Mesenchymal stem cell (in vitro differentiated cells and primary cell): ENCODE measurements around the gene HYI.

Source experiments
- DNase-seq: peaks from one replicate; pipeline ENCODE4 v3.0.0-alpha.2; 2013
- H2AFZ ChIP-seq: one replicate; pipeline ENCODE4 v1.6.1; 2013; ENCODE audit warnings: low read depth, mild to moderate bottlenecking, control low read depth, inconsistent platforms, low read length, moderate library complexity
- H2AK5ac ChIP-seq: 2 replicates; pipeline ENCODE4 v1.6.1; 2013; ENCODE audit warnings: low read length, moderate library complexity, mild to moderate bottlenecking, inconsistent platforms; ENCODE audit not compliant: severe bottlenecking
- H2BK120ac ChIP-seq: one replicate; pipeline ENCODE4 v1.6.1; 2013; ENCODE audit warnings: low read depth, mild to moderate bottlenecking, inconsistent platforms, low read length, moderate library complexity
- H2BK12ac ChIP-seq, 2 experiments: one replicate each; pipeline ENCODE4 v1.6.1; 2013; ENCODE audit warnings: inconsistent platforms in 2 of 2, low read length in 2 of 2, mild to moderate bottlenecking in 2 of 2, moderate library complexity in 2 of 2, control low read depth in 1 of 2
- H2BK15ac ChIP-seq: one replicate; pipeline ENCODE4 v1.6.1; 2013; ENCODE audit warnings: mild to moderate bottlenecking, low read depth, inconsistent platforms; ENCODE audit not compliant: poor library complexity, severe bottlenecking
- H2BK5ac ChIP-seq: 2 replicates; pipeline ENCODE4 v1.6.1; 2013; ENCODE audit warnings: low read depth, mild to moderate bottlenecking, low read length, control low read depth, inconsistent platforms; ENCODE audit not compliant: poor library complexity, severe bottlenecking
- H3K14ac ChIP-seq, 2 experiments: one replicate each; pipeline ENCODE4 v1.6.1; 2013; ENCODE audit warnings: inconsistent platforms in 2 of 2, low read length in 2 of 2, control low read depth in 1 of 2, mild to moderate bottlenecking in 1 of 2, moderate library complexity in 1 of 2
- H3K18ac ChIP-seq, 2 experiments: one replicate each; pipeline ENCODE4 v1.6.1; 2013; ENCODE audit warnings: inconsistent platforms in 2 of 2, low read length in 2 of 2, control low read depth in 1 of 2, low read depth in 1 of 2, mild to moderate bottlenecking in 1 of 2
- H3K23ac ChIP-seq, 2 experiments: one replicate each; pipeline ENCODE4 v1.6.1; 2013; ENCODE audit warnings: inconsistent platforms in 2 of 2, low read length in 2 of 2, mild to moderate bottlenecking in 2 of 2, moderate library complexity in 2 of 2, control low read depth in 1 of 2
- H3K27ac ChIP-seq: 2 replicates; pipeline ENCODE4 v1.5.1; 2013; ENCODE audit warnings: mild to moderate bottlenecking, moderate library complexity, low read length, control low read depth, inconsistent platforms; ENCODE audit not compliant: poor library complexity, severe bottlenecking
- H3K27me3 ChIP-seq, 2 experiments: 2 replicates each; pipeline versions ENCODE4 v1.6.1 to v1.7.0; 2013; ENCODE audit warnings: low read length in 2 of 2, mild to moderate bottlenecking in 2 of 2, moderate library complexity in 2 of 2, control low read depth in 1 of 2, inconsistent platforms in 1 of 2; ENCODE audit not compliant: control insufficient read depth in 1 of 2, insufficient read depth in 1 of 2
- H3K36me3 ChIP-seq, 2 experiments: 2 replicates each; pipeline versions ENCODE4 v1.6.1 to v1.7.0; 2013; ENCODE audit warnings: low read length in 2 of 2, control low read depth in 1 of 2, inconsistent platforms in 1 of 2, low read depth in 1 of 2, mild to moderate bottlenecking in 1 of 2; ENCODE audit not compliant: insufficient read depth in 2 of 2, control insufficient read depth in 1 of 2
- H3K4ac ChIP-seq, 2 experiments: one replicate each; pipeline ENCODE4 v1.6.1; 2013; ENCODE audit warnings: inconsistent platforms in 2 of 2, low read length in 2 of 2, mild to moderate bottlenecking in 2 of 2, moderate library complexity in 2 of 2, control low read depth in 1 of 2, low read depth in 1 of 2
- H3K4me1 ChIP-seq: 2 replicates; pipeline ENCODE4 v1.6.1; 2013; ENCODE audit warnings: low read depth, low read length, control low read depth; ENCODE audit not compliant: control insufficient read depth, insufficient read depth
- H3K4me2 ChIP-seq: 2 replicates; pipeline ENCODE4 v1.6.1; 2013; ENCODE audit warnings: low read length, mild to moderate bottlenecking, inconsistent platforms; ENCODE audit not compliant: poor library complexity, severe bottlenecking
- H3K4me3 ChIP-seq, 2 experiments: 2 replicates each; pipeline versions ENCODE4 v1.5.1 to v1.7.0; 2013; ENCODE audit warnings: low read length in 2 of 2, mild to moderate bottlenecking in 2 of 2, control low read depth in 1 of 2, low read depth in 1 of 2; ENCODE audit not compliant: insufficient read depth in 1 of 2
- H3K79me1 ChIP-seq: replicated peaks from 2 replicates; pipeline ENCODE4 v1.6.1; 2013; ENCODE audit warnings: mild to moderate bottlenecking, control low read depth, low read length, inconsistent platforms; ENCODE audit not compliant: poor library complexity, severe bottlenecking
- H3K9ac ChIP-seq: 2 replicates; pipeline ENCODE4 v1.7.0; 2013; ENCODE audit warnings: mild to moderate bottlenecking, low read length, moderate library complexity
- H3K9me3 ChIP-seq: 2 replicates; pipeline ENCODE4 v1.7.0; 2013; ENCODE audit warnings: mild to moderate bottlenecking, low read length; ENCODE audit not compliant: control insufficient read depth
- H4K8ac ChIP-seq: one replicate; pipeline ENCODE4 v1.6.1; 2013; ENCODE audit warnings: inconsistent platforms, mild to moderate bottlenecking, low read length, moderate library complexity
- H4K91ac ChIP-seq: one replicate; pipeline ENCODE4 v1.6.1; 2013; ENCODE audit warnings: mild to moderate bottlenecking, low read length, inconsistent platforms
- WGBS: methylation state at CpG from one replicate; pipeline ENCODE4 v1.1.7; 2013; ENCODE audit warnings: mixed read lengths; 5-methylcytosine and 5-hydroxymethylcytosine counted together

HYI gene

GRCh38 chr1:43451701-43452532 is 1.8 kb downstream of the HYI start:
- no peak overlapping the region for H2BK12ac ChIP-seq
- no peak for DNase-seq
- H3K9me3 ChIP-seq = no peaks in the 10 kb centered on the region
- no peak overlapping the region for H3K14ac ChIP-seq
- H3K4me3 ChIP-seq = no peak overlapping the region
- H2BK120ac ChIP-seq = no peak overlapping the region
- no peak overlapping the region for H3K27ac ChIP-seq
- H3K9ac ChIP-seq = no peak overlapping the region
- 96% methylated on average over 17 of the region's 22 CpGs for WGBS
- H2AK5ac ChIP-seq = no peak overlapping the region
- H2BK15ac ChIP-seq = no peak overlapping the region
- H3K23ac ChIP-seq = no peak overlapping the region
- H3K4me1 ChIP-seq = peaks cover 16% of the 10 kb centered on the region
- no peak overlapping the region for H4K91ac ChIP-seq
- no peaks in the 10 kb centered on the region for H3K27me3 ChIP-seq
- no peak overlapping the region for H4K8ac ChIP-seq
- H3K4me2 ChIP-seq = no peak overlapping the region
- H3K4ac ChIP-seq = no peak overlapping the region
- peaks cover 54 to 56% of the 10 kb centered on the region in 2 experiments for H3K36me3 ChIP-seq
- no peak overlapping the region for H3K18ac ChIP-seq
- peaks cover 13% of the 10 kb centered on the region for H3K79me1 ChIP-seq
- no peak overlapping the region for H2BK5ac ChIP-seq
- no peak overlapping the region for H2AFZ ChIP-seq

- Histone ChIP-seq H3K4me2 (no peak overlapping the region), H3K4me3 (no peak overlapping the region), H2BK5ac (no peak overlapping the region), H3K4ac (no peak overlapping the region), H3K79me1 (peaks cover 13% of the 10 kb centered on the region), H3K23ac (no peak overlapping the region), H3K4me1 (peaks cover 16% of the 10 kb centered on the region), H3K36me3 (peaks cover 62 to 63% of the 10 kb centered on the region in 2 experiments), H3K27ac (no peak overlapping the region), H2BK15ac (no peak overlapping the region), H4K91ac (no peak overlapping the region), H3K27me3 (no peaks in the 10 kb centered on the region), H2BK12ac (no peak overlapping the region), H3K9ac (no peak overlapping the region), H2AFZ (no peak overlapping the region), H2BK120ac (no peak overlapping the region), H4K8ac (no peak overlapping the region), H3K14ac (no peak overlapping the region), H2AK5ac (no peak overlapping the region), H3K18ac (no peak overlapping the region), H3K9me3 (no peaks in the 10 kb centered on the region)
- 93% methylated on average over 12 of the region's 12 CpGs for WGBS
- no peak for DNase-seq
These were observed 2.6 kb downstream of the HYI start for GRCh38 chr1:43451157-43451591.

- no peak overlapping the region for H3K4me2 ChIP-seq
- no peak overlapping the region for H2BK120ac ChIP-seq
- no peak overlapping the region for H3K4ac ChIP-seq
- H3K18ac ChIP-seq = no peak overlapping the region
- H3K79me1 ChIP-seq = peaks cover 13% of the 10 kb centered on the region
- H3K9me3 ChIP-seq = no peaks in the 10 kb centered on the region
- no peak overlapping the region for H3K9ac ChIP-seq
- no peaks in the 10 kb centered on the region for H3K27me3 ChIP-seq
- H2BK12ac ChIP-seq = no peak overlapping the region
- DNase-seq = no peak
- no peak overlapping the region for H3K23ac ChIP-seq
- H4K91ac ChIP-seq = no peak overlapping the region
- H2AFZ ChIP-seq = no peak overlapping the region
- no peak overlapping the region for H4K8ac ChIP-seq
- H2BK15ac ChIP-seq = no peak overlapping the region
- 96% methylated on average over 10 of the region's 10 CpGs for WGBS
- H3K4me1 ChIP-seq = peaks cover 16% of the 10 kb centered on the region
- H3K36me3 ChIP-seq = peaks cover 69 to 71% of the 10 kb centered on the region in 2 experiments
- H3K27ac ChIP-seq = no peak overlapping the region
- H3K4me3 ChIP-seq = no peak overlapping the region
- no peak overlapping the region for H2BK5ac ChIP-seq
- H2AK5ac ChIP-seq = no peak overlapping the region
- H3K14ac ChIP-seq = no peak overlapping the region
These were observed 3.3 kb downstream of the HYI start for GRCh38 chr1:43450251-43450941.

- Histone ChIP-seq H3K79me1 (peaks cover 11% of the 10 kb centered on the region), H3K4me1 (peaks cover 16% of the 10 kb centered on the region), H3K18ac (no peak overlapping the region), H2AK5ac (no peak overlapping the region), H3K9ac (no peak overlapping the region), H3K9me3 (no peaks in the 10 kb centered on the region), H4K91ac (no peak overlapping the region), H3K4me3 (no peak overlapping the region), H3K27me3 (no peaks in the 10 kb centered on the region), H3K4ac (no peak overlapping the region), H3K36me3 (peaks cover 72 to 78% of the 10 kb centered on the region in 2 experiments), H3K27ac (no peak overlapping the region), H2AFZ (no peak overlapping the region), H2BK12ac (no peak overlapping the region), H2BK15ac (no peak overlapping the region), H3K4me2 (no peak overlapping the region), H2BK120ac (no peak overlapping the region), H3K14ac (no peak overlapping the region), H2BK5ac (no peak overlapping the region), H3K23ac (no peak overlapping the region), H4K8ac (no peak overlapping the region)
- DNase-seq = no peak
- 94% methylated on average over 3 of the region's 5 CpGs for WGBS
These were observed 4.0 kb downstream of the HYI start for GRCh38 chr1:43449708-43450069.
